GM19468 (cell line): ENCODE measurements around the gene SMPX.

Experiments
- ATAC-seq: cut with Tn5 transposase; IDR thresholded peaks from one replicate; pipeline ENCODE4 v1.9.1; 2021; ENCODE audit warnings: mild to moderate bottlenecking, moderate library complexity, moderate number of reproducible peaks; ENCODE audit not compliant: unreplicated experiment; ENCODE audit errors: extremely low read depth

SMPX gene

GRCh38 chrX:21745756-21746155 lies 12.2 kb downstream of the SMPX start:
- ATAC-seq = no peak

- ATAC-seq = no peak
Observed at GRCh38 chrX:21744721-21745120, 13.2 kb downstream of the SMPX start.

GRCh38 chrX:21744060-21744459 lies 13.9 kb downstream of the SMPX start:
- no peak for ATAC-seq

- ATAC-seq = no peak
Observed at GRCh38 chrX:21741869-21742701, 15.8 kb downstream of the SMPX start.

DNA sequence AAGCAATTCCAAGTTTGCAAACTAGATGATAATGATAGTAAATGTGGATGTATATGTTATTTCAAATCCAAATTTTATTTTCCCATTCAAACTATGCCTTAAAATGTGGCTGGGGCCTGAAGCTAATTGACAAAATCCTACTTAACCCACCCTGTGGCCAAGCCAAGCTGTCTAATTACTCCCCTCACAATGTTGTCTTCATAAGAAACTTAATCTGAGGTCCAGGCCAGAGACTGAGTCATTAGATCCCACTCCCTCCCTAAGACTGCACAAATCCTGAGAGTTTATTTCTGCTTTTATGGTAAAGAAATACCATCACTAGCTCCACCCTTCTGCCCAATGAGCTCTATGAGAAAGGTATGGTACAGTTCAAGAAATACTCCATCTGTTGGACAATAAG lies 16.6 kb downstream of the SMPX start:
- ATAC-seq = no peak

DNA sequence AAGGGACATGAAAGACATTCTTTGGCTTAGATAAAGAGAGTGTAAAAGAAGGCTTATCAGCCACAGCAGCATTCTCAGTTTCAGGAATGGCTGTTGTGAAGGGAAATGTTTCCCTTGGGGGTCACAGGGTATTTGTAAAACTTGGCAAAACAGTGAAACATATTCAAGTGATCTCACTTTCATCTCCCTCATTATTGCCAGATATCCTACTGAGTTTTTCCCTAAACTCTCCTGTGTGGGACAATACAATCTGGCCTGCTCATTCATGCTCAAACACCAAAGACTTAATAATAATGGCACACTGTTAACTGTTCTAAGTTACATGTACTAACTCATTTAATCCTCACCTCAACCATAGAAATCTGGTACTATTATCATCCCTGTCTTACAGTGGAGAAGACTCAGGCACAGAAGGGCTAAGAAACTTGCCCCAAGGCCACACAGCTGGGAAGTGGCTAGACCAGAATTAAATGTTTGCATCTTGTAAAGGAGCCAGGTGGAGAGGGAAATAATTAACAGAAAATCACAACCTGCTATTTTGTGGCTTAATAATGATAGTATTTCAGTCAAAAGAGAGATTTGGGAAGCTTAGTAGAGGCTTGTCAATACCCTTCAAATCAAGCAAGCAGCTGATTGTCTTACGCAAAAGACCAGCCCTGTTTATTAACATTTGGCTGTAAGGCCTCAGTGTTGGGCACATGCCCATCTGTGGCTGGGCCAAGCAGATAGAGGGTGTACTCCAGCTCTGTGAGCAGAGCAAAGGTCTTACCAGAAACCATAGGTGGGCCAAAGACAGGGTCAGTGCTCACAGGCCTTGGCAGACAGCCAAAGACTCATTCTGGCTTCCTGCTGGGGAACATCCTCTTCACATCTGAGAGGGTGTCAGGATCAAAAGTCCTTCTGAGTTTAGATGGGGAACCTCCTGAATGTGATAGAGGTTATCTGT lies 17.3 kb downstream of the SMPX start:
- ATAC-seq = no peak

GRCh38 chrX:21738950-21739287 lies 19.0 kb downstream of the SMPX start:
- ATAC-seq = no peak

DNA sequence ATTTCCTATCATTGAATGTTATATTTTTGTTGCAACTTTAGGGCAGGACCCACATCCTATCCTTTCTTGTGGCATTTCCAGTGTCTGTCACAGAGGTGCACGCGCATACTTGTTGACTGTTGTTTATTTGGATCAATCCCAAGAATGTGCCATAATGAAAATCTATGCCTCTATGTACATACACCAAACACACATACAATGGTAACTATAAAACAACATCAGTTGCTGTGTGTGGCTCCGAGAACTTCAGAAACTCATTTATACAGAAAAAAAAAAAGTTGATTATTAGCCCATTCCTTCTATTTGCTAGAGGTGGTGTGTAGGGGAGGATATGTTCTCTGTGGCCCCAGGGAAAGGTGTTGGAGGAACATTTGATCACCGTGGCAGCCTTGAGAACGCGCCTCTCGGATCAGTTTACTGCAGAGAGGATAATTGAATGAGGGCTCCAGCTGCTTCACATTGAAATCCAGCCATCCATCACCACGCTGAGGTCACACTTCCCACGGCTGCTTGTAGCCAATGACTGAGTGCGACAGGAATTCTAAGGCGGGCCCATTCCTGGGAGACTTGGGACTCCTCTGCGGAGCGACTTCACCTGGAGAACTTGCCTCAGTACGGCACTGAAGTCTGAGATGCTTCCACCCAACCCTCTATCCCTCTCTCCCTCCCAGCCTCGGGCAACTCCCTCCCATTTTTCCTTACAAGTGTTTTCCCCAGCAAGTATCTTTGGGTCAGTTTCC lies 19.5 kb downstream of the SMPX start:
- ATAC-seq = no peak

- no peak for ATAC-seq
Observed at GRCh38 chrX:21735768-21736127, 22.2 kb downstream of the SMPX start.

DNA sequence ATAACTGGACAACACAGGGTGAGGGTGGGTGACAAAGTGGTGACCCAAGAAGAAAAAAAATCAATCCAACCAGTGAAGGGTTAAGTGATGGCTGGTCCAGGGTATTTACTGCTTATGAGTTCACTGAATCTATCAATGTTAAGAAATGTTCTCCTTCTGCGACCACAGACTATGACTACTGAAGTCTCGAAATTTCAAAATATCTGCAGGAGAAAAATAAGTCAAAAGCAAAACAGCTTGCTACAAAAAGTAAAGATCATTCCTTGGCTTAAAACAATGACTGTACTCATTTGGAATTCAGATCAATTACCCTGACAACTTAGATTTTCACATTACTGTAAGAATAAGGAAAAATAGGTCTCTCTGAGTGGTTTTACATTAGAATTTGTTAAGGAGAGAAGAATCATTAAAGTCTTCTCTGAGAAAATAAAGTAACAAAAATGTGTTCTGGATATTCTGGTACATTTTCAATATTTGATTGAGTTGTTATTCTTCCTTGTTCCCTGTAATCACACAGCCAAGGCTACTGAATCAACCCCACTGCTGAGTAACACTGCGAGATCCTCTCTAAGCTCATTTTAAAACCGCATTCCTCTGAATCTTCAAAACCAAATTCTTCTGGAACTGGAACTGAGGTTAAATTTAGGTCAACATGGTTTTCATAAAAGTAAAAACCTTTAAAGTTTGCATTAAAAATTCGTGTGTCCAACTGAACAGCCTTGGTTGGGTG lies 22.7 kb downstream of the SMPX start:
- no peak for ATAC-seq

DNA sequence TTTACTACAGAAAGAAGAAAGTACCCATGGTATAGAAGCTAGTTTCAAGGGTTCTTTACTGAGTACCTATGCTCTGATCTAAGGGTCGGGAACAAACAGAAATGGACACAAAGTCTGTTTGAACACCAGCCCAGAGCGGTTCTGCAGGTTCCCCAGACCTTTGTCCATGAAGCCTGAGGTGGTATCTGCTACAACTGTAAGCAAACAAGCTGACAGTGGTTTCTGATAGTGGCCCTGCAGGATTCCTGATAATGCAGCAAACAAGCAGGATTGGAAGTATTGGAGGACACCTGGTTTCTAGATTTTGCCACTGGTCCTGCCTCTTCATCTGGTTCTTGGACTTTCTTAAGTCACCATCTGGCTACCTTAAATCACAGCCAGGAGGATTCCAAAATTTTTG lies 23.7 kb downstream of the SMPX start:
- ATAC-seq = no peak

DNA sequence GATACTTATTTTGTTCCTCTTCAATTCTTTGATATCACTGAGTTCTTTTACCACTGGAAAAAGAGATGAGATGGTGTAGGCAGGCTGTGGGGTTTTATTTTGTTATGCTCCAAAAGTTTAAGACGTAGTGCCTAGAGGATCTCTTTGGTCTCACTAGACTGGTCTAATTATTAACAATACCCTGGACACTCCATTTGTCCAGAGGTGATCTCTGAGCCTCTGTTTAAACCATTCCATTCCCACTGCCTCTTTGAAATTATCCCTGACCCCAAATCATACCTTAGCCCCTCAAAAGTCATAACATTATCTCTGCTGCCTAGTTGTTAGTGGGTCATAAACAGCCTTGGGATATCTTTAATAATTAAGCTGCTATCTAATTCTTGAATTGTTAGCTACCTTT lies 24.2 kb downstream of the SMPX start:
- no peak for ATAC-seq

DNA sequence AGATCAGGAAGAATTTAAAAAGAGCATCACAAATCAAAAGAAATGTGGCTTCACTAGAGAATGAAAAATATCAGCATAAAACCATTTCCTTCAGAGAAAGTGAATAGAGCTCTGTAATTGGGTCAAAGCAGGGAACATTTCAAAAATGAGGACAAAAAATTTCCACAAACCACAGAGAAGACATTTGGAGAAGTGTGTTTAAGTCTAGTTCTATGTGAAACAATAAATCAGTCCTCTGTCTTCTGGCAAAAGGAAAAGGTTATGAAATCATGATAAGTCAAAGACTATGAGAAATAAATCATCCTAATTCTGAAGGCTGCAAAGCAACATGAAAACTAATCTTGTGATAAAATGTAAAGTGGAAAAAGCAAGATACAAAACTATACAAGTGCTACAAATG lies 27.9 kb downstream of the SMPX start:
- no peak for ATAC-seq

- ATAC-seq = no peak
Observed at GRCh38 chrX:21728276-21728968, 29.5 kb downstream of the SMPX start.

DNA sequence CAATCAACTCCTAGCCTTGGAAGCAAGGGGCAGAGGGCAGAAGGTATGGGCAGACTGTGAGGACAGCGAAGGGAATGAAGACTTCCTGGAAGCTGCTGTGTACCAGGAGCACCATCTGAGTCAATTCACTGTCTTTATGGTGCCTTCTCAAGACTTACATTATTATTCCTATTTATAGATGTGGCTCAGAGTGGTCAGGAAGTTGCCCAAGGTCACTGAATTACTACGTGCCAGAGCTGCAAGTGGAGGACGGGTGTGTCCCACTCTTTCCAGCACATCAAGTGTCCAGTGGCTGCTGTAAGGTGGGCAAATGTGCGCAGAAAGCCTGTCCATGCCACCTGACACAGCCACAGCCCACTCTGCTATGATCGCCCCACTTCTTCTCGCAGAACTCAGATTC lies 32.0 kb downstream of the SMPX start:
- ATAC-seq = no peak

GRCh38 chrX:21725496-21725895 lies 32.4 kb downstream of the SMPX start:
- no peak for ATAC-seq

GRCh38 chrX:21723814-21724213 lies 34.1 kb downstream of the SMPX start:
- no peak for ATAC-seq

DNA sequence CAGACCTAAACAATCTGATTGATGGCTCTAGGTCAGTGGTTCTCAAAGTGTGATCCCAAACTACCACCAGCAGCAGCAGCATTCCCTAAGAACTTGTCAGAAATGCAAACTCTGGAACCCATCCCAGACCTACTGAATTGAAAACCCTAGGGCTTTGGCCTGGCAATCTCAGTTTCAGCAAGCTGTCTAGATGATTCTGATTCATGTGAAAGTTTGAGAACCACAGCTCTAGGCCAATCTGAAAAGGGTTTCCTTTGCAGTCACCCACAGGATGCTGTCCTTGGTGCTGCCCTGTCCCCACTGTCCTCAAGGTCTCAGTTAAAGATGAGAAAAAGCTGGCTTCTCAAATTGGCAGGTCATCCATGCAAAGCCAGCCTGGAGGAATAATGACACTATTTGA lies 34.8 kb downstream of the SMPX start:
- ATAC-seq = no peak

- ATAC-seq = no peak
Observed at GRCh38 chrX:21721195-21721594, 36.7 kb downstream of the SMPX start.

DNA sequence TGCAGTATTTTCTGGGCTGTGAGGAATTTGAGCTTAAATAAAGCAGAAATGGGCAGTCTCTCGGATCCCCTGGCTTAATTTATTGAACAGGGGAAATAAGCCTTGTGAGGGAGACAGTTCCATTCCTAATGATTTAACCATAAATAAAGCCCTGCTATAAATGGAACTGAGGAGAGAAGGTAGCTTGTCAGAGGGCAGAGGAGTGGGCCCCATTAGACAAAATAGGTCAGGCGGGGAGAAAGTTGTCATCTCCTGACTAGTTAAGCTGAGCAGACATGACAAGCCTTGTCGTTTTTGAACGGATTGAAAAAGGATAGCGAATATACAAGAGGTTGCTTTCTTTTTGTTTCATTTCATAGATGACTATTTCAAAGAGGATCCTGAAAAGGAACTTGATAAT lies 39.3 kb downstream of the SMPX start:
- no peak for ATAC-seq
